K562 (cell line): ENCODE results near the gene C3. TPM values are rescaled to one million over a fixed set of nuclear protein-coding genes. Genes with fewer than 3 reads are reported as not detected.
A peak's percentile ranks its signal among the peaks of the same experiment; 100 is the strongest.

Source experiments
- ATAC-seq: fragments of 200-7000 bp; cut with Tn5 transposase; 3 replicates; pipeline ENCODE4 v1.9.1; 2020; ENCODE audit warnings: moderate library complexity
- BruUV-seq: library from RNA; stranded (reverse); fragments of 400-500 nt; replicated peaks from 2 replicates; lab custom pipeline; 2021; lab: Mats Ljungman, UMichigan
- CTCF ChIA-PET: fragments of 300-600 bp; formaldehyde crosslinking; extraction: SDS; loops from one replicate; lab custom pipeline; 2021; ENCODE audit warnings: low intra/inter-chr PET ratio; lab: Yijun Ruan, JAX
- POLR2A ChIA-PET: fragments of 300-600, 350-650 bp; sonication (Branson Sonifier 250); formaldehyde crosslinking; extraction: SDS; loops from one replicate; lab custom pipeline; 2021; ENCODE audit warnings: antibody characterized with exemption, inconsistent platforms; lab: Yijun Ruan, JAX
- DNase-seq, 4 experiments: peaks; one replicate each; pipeline versions ENCODE4 v3.0.0 to v3.0.0-alpha.2; 2011 to 2018; ENCODE audit warnings: low spot score in 3 of 4, mixed read lengths in 3 of 4; ENCODE audit errors: extremely low read depth in 1 of 4
- FAIRE-seq: peaks from 2 replicates; lab custom pipeline; 2011; peaks lifted over from hg19 to GRCh38; lab: Jason Lieb, UNC
- H2AFZ ChIP-seq: 2 replicates; pipeline ENCODE4 v1.6.0; 2011; ENCODE audit warnings: low read depth, low read length, control low read depth, inconsistent platforms
- H3K27ac ChIP-seq: fragments of 200-600 bp; 3 replicates; pipeline ENCODE4 v1.8.0; 2011; ENCODE audit warnings: low read depth, mild to moderate bottlenecking, control low read depth, inconsistent platforms, low read length, moderate library complexity, mixed read lengths; ENCODE audit errors: extremely low read depth
- H3K27me3 ChIP-seq, 2 experiments: fragments of 300-600 bp in 1 of 2; 2 replicates in 1 of 2; 3 replicates in 1 of 2; pipeline versions ENCODE4 v1.6.0 to v1.8.0; 2011; ENCODE audit warnings: inconsistent platforms in 2 of 2, low read length in 2 of 2, mild to moderate bottlenecking in 1 of 2, mixed read lengths in 1 of 2, moderate library complexity in 1 of 2; ENCODE audit not compliant: control insufficient read depth in 2 of 2, insufficient read depth in 2 of 2
- H3K36me3 ChIP-seq: fragments of 300-600 bp; 3 replicates; pipeline ENCODE4 v1.8.0; 2011; ENCODE audit warnings: mild to moderate bottlenecking, low read length, inconsistent platforms; ENCODE audit not compliant: control insufficient read depth, insufficient read depth
- H3K4me1 ChIP-seq, 2 experiments: fragments of 200-600 bp in 1 of 2; replicated peaks in 1 of 2; 2 replicates in 1 of 2; 3 replicates in 1 of 2; pipeline versions ENCODE4 v1.5.1 to v1.8.0; 2011; ENCODE audit warnings: inconsistent platforms in 2 of 2, low read length in 2 of 2, mild to moderate bottlenecking in 1 of 2, mixed read lengths in 1 of 2, moderate library complexity in 1 of 2; ENCODE audit not compliant: control insufficient read depth in 2 of 2, insufficient read depth in 2 of 2
- H3K4me2 ChIP-seq: 2 replicates; pipeline ENCODE4 v1.6.1; 2011; ENCODE audit warnings: low read length, control low read depth, inconsistent platforms, mixed read lengths; ENCODE audit not compliant: insufficient read depth
- H3K4me3 ChIP-seq: fragments of 200-600 bp; sonication (generic), shearing (Covaris generic); 2 replicates; pipeline ENCODE4 v1.5.1; 2016; ENCODE audit warnings: control low read depth, inconsistent platforms
- H3K79me2 ChIP-seq: fragments of 200-600 bp; 3 replicates; pipeline ENCODE4 v1.8.0; 2011; ENCODE audit warnings: low read length, inconsistent platforms; ENCODE audit not compliant: control insufficient read depth, insufficient read depth
- H3K9ac ChIP-seq, 2 experiments: 2 replicates each; pipeline versions ENCODE4 v1.6.0 to v1.6.1; 2011; ENCODE audit warnings: low read depth in 2 of 2, low read length in 2 of 2, control low read depth in 1 of 2, inconsistent platforms in 1 of 2, mild to moderate bottlenecking in 1 of 2, mixed read lengths in 1 of 2; ENCODE audit not compliant: insufficient read depth in 1 of 2
- H3K9me1 ChIP-seq: one replicate; pipeline ENCODE4 v1.6.0; 2011; ENCODE audit warnings: inconsistent platforms, mild to moderate bottlenecking, low read length, moderate library complexity; ENCODE audit not compliant: control insufficient read depth, insufficient read depth
- H3K9me3 ChIP-seq: replicated peaks from 2 replicates; pipeline ENCODE4 v1.5.1; 2011; ENCODE audit warnings: low read depth, low read length, inconsistent platforms; ENCODE audit not compliant: control insufficient read depth, insufficient read depth
- H4K20me1 ChIP-seq: replicated peaks from 2 replicates; pipeline ENCODE4 v1.6.1; 2011; ENCODE audit warnings: low read length, inconsistent platforms, mixed read lengths; ENCODE audit not compliant: control insufficient read depth, insufficient read depth
- ARID2 ChIP-seq: fragments of 450-650 bp; IDR thresholded peaks from 2 replicates; pipeline ENCODE4 v1.6.1; 2017; ENCODE audit warnings: antibody characterized with exemption, mild to moderate bottlenecking
- BRD9 ChIP-seq: fragments of 450-650 bp; IDR thresholded peaks from 2 replicates; pipeline ENCODE4 v1.6.1; 2018; ENCODE audit warnings: low read depth; ENCODE audit not compliant: partially characterized antibody
- C11orf30 ChIP-seq: fragments of 450-650 bp; IDR thresholded peaks from 2 replicates; pipeline ENCODE4 v1.6.1; 2016; ENCODE audit warnings: low read depth, mild to moderate bottlenecking
- E4F1 ChIP-seq: fragments of 250-450 bp; sonication (Bioruptor Pico); IDR thresholded peaks from 2 replicates; pipeline ENCODE4 v1.5.0; 2021; ENCODE audit warnings: mild to moderate bottlenecking, borderline replicate concordance
- GABPA ChIP-seq: fragments of 200-800 bp; sonication (Bioruptor generic); conservative IDR thresholded peaks from 2 replicates; pipeline ENCODE4 v1.6.1; 2016; ENCODE audit warnings: low read depth, missing genetic modification characterization, missing compliant biosample characterization
- IFI16 ChIP-seq: fragments of 250-450 bp; sonication (Bioruptor Pico); IDR thresholded peaks from 2 replicates; pipeline ENCODE4 v2.1.2; 2022; ENCODE audit warnings: mild to moderate bottlenecking, inconsistent platforms
- MEF2D ChIP-seq: conservative IDR thresholded peaks from 2 replicates; pipeline ENCODE4 v1.6.1; 2016; ENCODE audit warnings: low read depth, missing genetic modification characterization, missing compliant biosample characterization
- POLR2AphosphoS5 ChIP-seq: IDR thresholded peaks from 2 replicates; pipeline ENCODE4 v1.6.1; 2011; ENCODE audit warnings: mild to moderate bottlenecking, low read depth, low read length, moderate library complexity; ENCODE audit not compliant: control insufficient read depth, insufficient read depth
- TFAM ChIP-seq: fragments of 250-450 bp; sonication (Bioruptor Pico); conservative IDR thresholded peaks from 2 replicates; pipeline ENCODE4 v1.5.0; 2021; ENCODE audit warnings: mild to moderate bottlenecking, moderate library complexity
- ZNF280B ChIP-seq: fragments of 250-450 bp; sonication (Bioruptor Pico); IDR thresholded peaks from 2 replicates; pipeline ENCODE4 v1.5.1; 2021; ENCODE audit warnings: mild to moderate bottlenecking
- ZNF518B ChIP-seq: fragments of 250-450 bp; sonication (Bioruptor Pico); IDR thresholded peaks from 2 replicates; pipeline ENCODE4 v1.5.0; 2021; ENCODE audit warnings: mild to moderate bottlenecking, moderate library complexity
- WGBS: fragments of 100-300 bp; shearing (Covaris generic); methylation state at CpG from one replicate; pipeline ENCODE4 v1.1.6; 2016; ENCODE audit warnings: low coverage, mixed read lengths; ENCODE audit not compliant: insufficient coverage; ENCODE audit errors: missing lambda C conversion rate; 5-methylcytosine and 5-hydroxymethylcytosine counted together
- in situ Hi-C: fragments of 300-500 bp; cut with MboI; formaldehyde crosslinking; loops from 4 replicates; pipeline ENCODE4 v1.15.0; 2018; ENCODE audit warnings: inconsistent platforms, mixed read lengths
- intact Hi-C: fragments of 100-400 bp; cut with micrococcal nuclease; formaldehyde crosslinking; loops from 2 replicates; pipeline ENCODE4 v1.14.2; 2022
- polyA plus RNA-seq, 8 experiments: library from polyadenylated mRNA; depleted of rRNA in 4 of 8; stranded (reverse) in 5 of 8; unstranded in 3 of 8; fragments of >200 nt; fragmentation: Nextera tagmentation in 2 of 8; fragmentation: Illumina TruSeq in 1 of 8; extraction: Ambion mirVana in 2 of 8; extraction: Trizol in 1 of 8; gene quantifications; 2 replicates each; pipeline versions ENCODE4 v1.2.1 to v1.2.3, GENCODE V29; 2011 to 2014; ENCODE audit warnings: inconsistent platforms in 1 of 8, missing spikeins in 1 of 8
- total RNA-seq, 7 experiments: library from RNA; depleted of rRNA in 6 of 7; stranded (reverse); fragments of >200 nt in 6 of 7; fragmentation: Illumina TruSeq in 2 of 7; extraction: Trizol in 2 of 7; gene quantifications; 2 replicates each; pipeline versions ENCODE4 v1.2.1 to v1.2.3, GENCODE V29; 2011 to 2021; ENCODE audit warnings: low replicate concordance in 1 of 7

The C3 gene
- total and polyA plus RNA-seq, 9 of the 15 experiments (the other 6 are each of a cell fraction or from before 2014, with no cell fraction given) = 0.59 to 10.6 (median 2.2) TPM

- no peak for TF ChIP-seq POLR2AphosphoS5
- no peak for TF ChIP-seq E4F1 (CRISPR knock-in tag)
- TF ChIP-seq TFAM (CRISPR knock-in tag) = no peak
- no peak for TF ChIP-seq C11orf30
- TF ChIP-seq BRD9 = no peak
These were observed 47.9 kb upstream of the C3 start (continued) for GRCh38 chr19:6768236-6768785.

GRCh38 chr19:6767357-6768235, 47.1 kb upstream of the C3 start, which contains the start of gene SH2D3A:
SH2D3A (minus strand) TSS chr19:6767435; CDS start chr19:6763748, 3,687 bp downstream.
- DNase-seq (peak; percentile 95 to 97 (median 96)), ATAC-seq (peak; percentile 95), FAIRE-seq (peak; percentile 91)
- H4K20me1 ChIP-seq = no peaks in the 10 kb centered on the region
- no peaks in the 10 kb centered on the region for H3K36me3 ChIP-seq
- BruUV-seq = no TSS peak
- intact Hi-C loops = loop anchor here (2.0 to 10.0 kb wide), 2 partner anchors 29 to 97 kb away; partner anchors contain the start of gene TRIP10
- 3% methylated on average over 40 of the region's 47 CpGs for WGBS
- peaks cover 9 to 29% of the 10 kb centered on the region in 2 experiments for H3K4me1 ChIP-seq
- no peaks in the 10 kb centered on the region for H3K27me3 ChIP-seq
- peak within 1 kb of the TSS; percentile 65 for H3K27ac ChIP-seq
- peaks cover 13% of the 10 kb centered on the region for H3K79me2 ChIP-seq
- peak within 1 kb of the TSS; percentile 95 for H2AFZ ChIP-seq
- peak within 1 kb of the TSS; percentile 91 for H3K4me2 ChIP-seq
- peak within 1 kb of the TSS; percentile 67 to 93 for H3K9ac ChIP-seq
- CTCF ChIA-PET = no interaction called here
- peak within 1 kb of the TSS; percentile 64 for H3K4me3 ChIP-seq
- H3K9me3 ChIP-seq = no peaks in the 10 kb centered on the region
- POLR2A ChIA-PET = interaction anchor here (0.7 to 1.6 kb wide), 5 partner anchors 14 to 237 kb away, joined by 3 to 7 read pairs (median 5); partner anchors contain the start of gene TNFSF9
- in situ Hi-C loops = no loop called here
- H3K9me1 ChIP-seq = peaks cover 4% of the 10 kb centered on the region
- TF ChIP-seq MEF2D (no peak), IFI16 (no peak), GABPA (tag) (no peak), ZNF518B (CRISPR knock-in tag) (no peak), ZNF280B (CRISPR knock-in tag) (no peak), ARID2 (no peak)
